HL-60 (cell line): Measurements from ENCODE around the gene GP1BB.

Source experiments
- DNase-seq, 2 experiments: peaks; one replicate each; pipeline ENCODE4 v3.0.0-alpha.2; 2010 to 2020; ENCODE audit warnings: low read depth in 1 of 2, low spot score in 1 of 2
- H3K27ac ChIP-seq: fragments of 250-450 bp; sonication (Bioruptor Pico); replicated peaks from 2 replicates; pipeline ENCODE4 v1.5.1; 2020; ENCODE audit warnings: mild to moderate bottlenecking, moderate library complexity
- H3K27me3 ChIP-seq: fragments of 250-450 bp; sonication (Bioruptor Pico); 2 replicates; pipeline ENCODE4 v1.5.1; 2021; ENCODE audit warnings: mild to moderate bottlenecking, moderate library complexity; ENCODE audit not compliant: insufficient read depth, poor library complexity, severe bottlenecking
- H3K4me3 ChIP-seq: replicated peaks from 2 replicates; pipeline ENCODE4 v1.5.1; 2011; ENCODE audit warnings: mild to moderate bottlenecking, control low read depth, low read length; ENCODE audit not compliant: insufficient read depth
- CTCF ChIP-seq: IDR thresholded peaks from one replicate; pipeline ENCODE4 v1.5.1; 2011; ENCODE audit warnings: low read length, control low read depth, inconsistent platforms; ENCODE audit not compliant: insufficient read depth
- GABPA ChIP-seq: IDR thresholded peaks from 2 replicates; pipeline ENCODE4 v1.6.1; 2012; ENCODE audit warnings: low read depth
- POLR2AphosphoS5 ChIP-seq: IDR thresholded peaks from 2 replicates; pipeline ENCODE4 v1.6.1; 2012; ENCODE audit warnings: low read depth
- REST ChIP-seq: IDR thresholded peaks from 2 replicates; pipeline ENCODE4 v1.6.1; 2012; ENCODE audit warnings: low read depth; ENCODE audit not compliant: insufficient replicate concordance
- SPI1 ChIP-seq: IDR thresholded peaks from 2 replicates; pipeline ENCODE4 v1.6.1; 2012; ENCODE audit warnings: low read depth, mild to moderate bottlenecking, borderline replicate concordance

GP1BB gene

GRCh38 chr22:19732403-19733113 is 9.2 kb downstream of the GP1BB start:
- TF ChIP-seq REST, result no peak
- H3K27me3 ChIP-seq, result no peaks in the 10 kb centered on the region
- H3K4me3 ChIP-seq, result no peak overlapping the region
- no peak overlapping the region for H3K27ac ChIP-seq
- no peak for DNase-seq

GRCh38 chr22:19733755-19734154 is 10.4 kb downstream of the GP1BB start:
- no peaks in the 10 kb centered on the region for H3K27me3 ChIP-seq
- no peak overlapping the region for H3K4me3 ChIP-seq
- no peak for DNase-seq
- no peak overlapping the region for H3K27ac ChIP-seq
- TF ChIP-seq GABPA, result no peak
- no peak for TF ChIP-seq REST
- no peak for TF ChIP-seq POLR2AphosphoS5
- no peak for TF ChIP-seq CTCF
- no peak for TF ChIP-seq SPI1

- no peak overlapping the region for H3K4me3 ChIP-seq
- TF ChIP-seq SPI1 (no peak), CTCF (no peak), REST (no peak), POLR2AphosphoS5 (no peak), GABPA (no peak)
- H3K27me3 ChIP-seq, result no peaks in the 10 kb centered on the region
- DNase-seq, result no peak
- no peak overlapping the region for H3K27ac ChIP-seq
Measured at GRCh38 chr22:19734163-19734562, 10.8 kb downstream of the GP1BB start.
